Epithelial cell of proximal tubule (primary cell): ENCODE data around the gene FAAP100. TPM values are rescaled to one million over a fixed set of nuclear protein-coding genes. Genes with fewer than 3 reads are reported as not detected.

Experiments used
- DNase-seq: peaks from one replicate; pipeline ENCODE4 v3.0.0-alpha.2; 2011; ENCODE audit warnings: low read depth
- H3K4me3 ChIP-seq: 2 replicates; pipeline ENCODE4 v1.5.1; 2011; ENCODE audit warnings: low read depth, mild to moderate bottlenecking, low read length
- total RNA-seq: library from RNA; depleted of rRNA; stranded (reverse); fragments of >200 nt; gene quantifications from 2 replicates; pipeline ENCODE4 v1.2.3, GENCODE V29; 2015
- TF ChIP-seq, protein P1 (sequence below): conservative IDR thresholded peaks from 2 replicates; pipeline ENCODE4 v1.5.1; 2012; ENCODE audit warnings: low read depth, mild to moderate bottlenecking, low read length

Gene FAAP100
- total RNA-seq, 1 donor from 2014 or later, result 33.8 TPM

DNA sequence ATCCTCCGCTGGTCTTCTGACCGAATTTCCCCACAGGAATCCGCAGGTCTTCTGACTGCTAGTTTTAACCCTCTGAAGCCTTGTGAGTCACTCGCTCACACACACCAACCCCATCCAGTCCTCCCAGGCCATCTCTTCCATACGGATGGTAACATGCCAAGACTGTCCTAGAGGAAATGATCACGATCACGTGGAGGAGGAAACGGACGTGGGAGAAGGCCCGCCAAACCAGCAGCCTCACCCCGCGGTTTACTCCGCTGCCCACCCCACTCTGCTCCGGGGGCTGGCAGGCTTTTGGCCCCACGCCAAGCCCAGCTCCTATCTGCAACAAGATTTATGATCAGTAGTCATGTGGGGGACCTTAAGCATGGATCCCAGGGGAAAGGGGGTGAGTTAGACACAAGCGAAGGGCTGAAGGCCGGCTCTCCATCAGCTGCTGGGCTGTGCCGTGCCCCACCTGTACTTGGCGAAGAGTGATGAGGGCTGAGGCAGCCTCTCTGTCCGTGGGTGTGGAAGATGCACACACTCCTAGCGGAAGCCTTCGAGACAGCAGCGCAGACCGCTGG, 1.5 kb upstream of the FAAP100 start:
- DNase-seq, result peak; percentile 83
- peak overlapping the region; percentile 94 for H3K4me3 ChIP-seq
- TF ChIP-seq, protein P1, sequence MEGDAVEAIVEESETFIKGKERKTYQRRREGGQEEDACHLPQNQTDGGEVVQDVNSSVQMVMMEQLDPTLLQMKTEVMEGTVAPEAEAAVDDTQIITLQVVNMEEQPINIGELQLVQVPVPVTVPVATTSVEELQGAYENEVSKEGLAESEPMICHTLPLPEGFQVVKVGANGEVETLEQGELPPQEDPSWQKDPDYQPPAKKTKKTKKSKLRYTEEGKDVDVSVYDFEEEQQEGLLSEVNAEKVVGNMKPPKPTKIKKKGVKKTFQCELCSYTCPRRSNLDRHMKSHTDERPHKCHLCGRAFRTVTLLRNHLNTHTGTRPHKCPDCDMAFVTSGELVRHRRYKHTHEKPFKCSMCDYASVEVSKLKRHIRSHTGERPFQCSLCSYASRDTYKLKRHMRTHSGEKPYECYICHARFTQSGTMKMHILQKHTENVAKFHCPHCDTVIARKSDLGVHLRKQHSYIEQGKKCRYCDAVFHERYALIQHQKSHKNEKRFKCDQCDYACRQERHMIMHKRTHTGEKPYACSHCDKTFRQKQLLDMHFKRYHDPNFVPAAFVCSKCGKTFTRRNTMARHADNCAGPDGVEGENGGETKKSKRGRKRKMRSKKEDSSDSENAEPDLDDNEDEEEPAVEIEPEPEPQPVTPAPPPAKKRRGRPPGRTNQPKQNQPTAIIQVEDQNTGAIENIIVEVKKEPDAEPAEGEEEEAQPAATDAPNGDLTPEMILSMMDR, result no peak

DNA sequence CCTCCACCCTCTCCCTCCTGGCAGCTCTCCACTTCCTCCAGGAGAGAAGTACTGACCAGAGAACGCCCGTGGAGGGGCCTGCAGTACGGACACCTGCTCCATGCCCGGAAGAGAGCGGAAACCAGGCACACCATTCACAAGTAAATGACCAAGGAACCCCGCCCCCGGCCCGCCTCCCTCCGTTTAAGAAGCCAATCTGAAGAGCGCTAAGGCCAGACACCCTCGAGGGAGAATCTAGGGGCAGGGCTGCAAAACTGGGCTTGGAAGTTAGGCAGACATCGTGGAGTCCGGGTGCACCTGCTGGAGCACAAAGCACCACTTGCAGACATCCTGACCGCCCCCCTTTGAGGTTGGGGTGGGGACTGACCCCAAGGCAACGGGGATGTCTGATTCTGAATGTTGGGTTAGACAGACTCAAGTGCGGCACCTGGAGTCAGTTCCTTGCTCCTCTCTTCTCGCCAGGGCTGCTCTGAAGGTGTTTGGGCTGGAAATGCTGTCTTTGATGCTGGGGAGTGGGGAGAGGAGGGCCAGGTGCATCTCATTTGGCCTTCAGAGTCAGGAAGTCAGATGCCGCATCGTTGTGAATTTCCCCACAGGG, 964 bp upstream of the FAAP100 start:
- TF ChIP-seq, protein P1, result peak; percentile 27
- DNase-seq, result no peak
- H3K4me3 ChIP-seq, result peak overlapping the region; percentile 94

DNA sequence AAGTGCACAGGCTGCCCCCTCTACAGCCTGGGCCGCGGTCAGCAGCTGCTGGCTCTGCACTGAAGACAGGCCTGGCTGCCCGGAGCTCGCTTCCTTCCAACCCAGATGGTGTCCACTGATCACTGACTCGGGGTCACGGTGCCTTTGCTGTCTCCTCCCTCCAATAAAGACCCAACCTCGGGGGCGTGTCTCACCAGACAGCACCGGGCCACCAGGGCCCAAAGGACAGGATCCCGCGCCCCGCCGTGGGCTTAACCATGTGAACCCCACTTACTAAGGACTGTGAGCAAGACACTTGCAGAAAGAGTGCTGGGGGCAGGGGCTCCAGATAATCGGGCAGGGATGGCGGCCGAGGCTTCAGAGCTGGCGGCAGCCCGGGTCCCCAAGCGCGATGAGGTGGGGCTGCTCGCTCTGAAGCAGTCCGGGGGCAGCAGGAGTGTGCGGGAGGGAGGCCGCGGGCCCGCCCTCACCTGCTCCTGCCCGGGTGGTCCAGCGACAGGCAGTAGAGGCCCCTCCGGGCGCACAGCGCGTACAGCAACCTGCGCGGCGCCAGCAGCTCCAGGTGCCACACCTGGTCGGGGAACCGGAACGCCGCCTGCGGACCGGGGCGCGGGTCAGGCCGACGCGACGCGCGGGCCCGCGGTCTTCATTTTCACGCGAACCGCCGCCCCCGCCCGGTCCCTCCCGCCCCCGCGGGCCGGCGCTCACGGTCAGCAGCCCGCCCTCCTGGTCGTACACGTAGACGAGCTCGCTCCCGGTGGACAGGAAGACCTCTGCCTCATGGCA, 502 bp downstream of the FAAP100 start:
- no peak for DNase-seq
- peak overlapping the region; percentile 94 for H3K4me3 ChIP-seq
- TF ChIP-seq, protein P1, result no peak

DNA sequence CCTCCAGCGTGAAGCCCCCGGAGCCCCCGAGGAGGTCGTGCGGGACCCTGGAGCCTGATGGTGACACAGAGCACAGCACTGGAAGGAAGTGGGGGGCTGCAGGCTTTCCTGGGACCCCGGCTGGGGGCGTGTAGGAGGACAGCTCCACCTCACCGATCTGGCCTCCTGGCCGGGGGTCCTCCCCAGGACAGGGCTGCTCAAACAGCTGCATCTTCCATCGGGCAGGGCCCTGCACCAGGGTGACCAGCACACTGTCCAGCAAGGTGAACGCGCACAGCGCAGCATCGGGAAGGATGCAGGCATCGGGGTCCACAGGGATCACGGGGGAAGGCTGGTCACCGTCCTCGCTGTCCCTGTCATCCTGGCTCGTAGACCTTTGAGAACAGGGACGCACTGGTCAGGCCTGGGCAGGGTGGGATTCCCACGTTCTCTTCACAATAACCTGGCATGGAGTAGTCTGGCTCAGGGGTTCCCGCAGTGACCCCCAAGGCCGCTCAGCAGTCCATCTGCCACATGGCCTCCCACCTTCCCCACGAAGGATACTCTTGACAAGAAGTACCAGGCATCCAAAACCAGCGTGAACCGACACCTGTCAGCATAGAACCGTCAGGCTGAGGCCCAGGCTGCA, 1.2 kb downstream of the FAAP100 start:
- TF ChIP-seq, protein P1, result no peak
- peak overlapping the region; percentile 94 for H3K4me3 ChIP-seq
- DNase-seq, result no peak

DNA sequence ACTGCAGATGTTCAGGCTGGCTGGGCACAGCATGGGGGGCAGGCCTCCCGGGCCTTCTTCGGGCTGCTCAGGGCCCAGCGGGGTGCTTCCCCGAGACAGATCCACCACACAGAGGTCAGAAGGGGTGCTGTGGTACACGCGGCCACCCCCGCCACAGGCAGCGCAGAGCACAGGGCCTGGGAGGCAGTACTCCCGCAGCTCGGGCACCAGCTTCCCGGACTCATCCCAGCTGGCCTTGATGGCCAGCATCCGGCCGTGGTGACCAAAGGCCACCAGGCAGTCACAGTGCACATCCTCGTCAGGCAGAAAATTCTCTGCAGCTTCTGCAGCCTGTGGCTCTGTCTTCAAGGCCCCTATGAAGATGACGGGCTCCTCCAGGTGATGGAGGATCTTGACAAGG, 1.9 kb downstream of the FAAP100 start:
- no peak for DNase-seq
- H3K4me3 ChIP-seq, result no peak overlapping the region
- TF ChIP-seq, protein P1, result no peak

DNA sequence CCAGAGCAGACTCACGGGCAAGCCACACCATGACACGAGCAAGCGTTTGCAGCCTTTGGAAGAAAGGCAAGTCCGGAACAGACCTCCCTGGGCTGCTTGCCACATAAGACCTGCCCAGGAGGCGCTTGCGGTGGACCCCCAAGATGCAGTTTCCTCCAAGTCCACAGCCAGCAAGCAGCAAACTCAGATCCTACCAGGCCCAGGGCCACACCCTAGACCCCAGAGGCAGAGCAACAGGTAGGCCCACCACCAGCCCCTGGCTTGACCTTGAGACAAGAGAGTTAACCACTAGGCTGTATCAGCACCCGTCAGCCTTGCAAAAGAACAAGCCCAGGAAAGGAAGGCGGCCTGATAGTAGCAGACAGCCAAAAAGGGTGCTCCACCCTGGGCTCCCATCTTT, 2.3 kb downstream of the FAAP100 start:
- TF ChIP-seq, protein P1, result no peak
- DNase-seq, result no peak
- no peak overlapping the region for H3K4me3 ChIP-seq
